ENCODE data around the gene FBXL16.
A peak's percentile ranks its signal among the peaks of the same experiment; 100 is the strongest.

FBXL16 gene

DNA sequence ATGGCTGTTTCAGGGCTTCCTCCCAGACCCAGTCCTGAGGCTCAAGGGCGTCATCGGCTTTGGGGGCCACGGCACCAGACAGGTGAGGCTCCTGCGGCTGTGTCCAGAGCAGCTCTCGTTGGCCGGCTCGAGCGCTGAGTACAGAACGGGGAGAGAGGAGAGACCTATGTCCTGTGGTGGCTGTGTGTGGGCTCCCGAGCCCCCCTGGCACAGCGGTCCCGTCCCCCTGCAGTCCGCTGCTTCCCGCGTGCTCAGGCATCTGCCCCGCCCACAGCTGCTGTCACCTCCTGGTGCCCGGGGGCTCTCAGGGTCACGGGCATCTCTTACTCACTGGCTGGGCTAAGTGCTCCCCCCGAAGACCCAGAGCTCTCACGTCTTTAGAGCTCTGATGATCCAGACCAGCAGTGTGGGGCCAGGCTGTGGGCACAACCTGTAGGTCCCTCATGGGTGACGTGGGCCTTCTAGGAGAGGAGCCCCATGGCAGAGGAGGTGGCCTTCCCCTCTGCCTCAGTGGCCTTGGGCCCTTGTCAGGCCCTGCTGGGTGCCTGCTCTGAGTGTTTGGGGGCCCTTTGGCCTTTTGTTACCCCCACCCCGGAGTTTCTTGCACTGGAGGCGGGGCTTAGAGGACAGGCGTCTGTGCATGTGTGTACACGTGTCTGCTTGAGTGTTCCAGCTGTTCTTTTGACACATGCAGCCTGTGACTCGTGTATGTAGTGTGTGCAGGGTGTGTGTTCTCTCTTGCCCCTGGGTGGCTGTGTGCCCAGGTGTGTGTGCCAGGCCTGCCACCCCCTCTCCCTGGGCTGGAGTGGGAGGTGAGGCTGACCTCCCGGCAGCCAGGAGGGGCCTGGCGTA, 52.9 kb downstream of the FBXL16 start:
- Histone ChIP-seq H3K79me2 (ENCODE audit: control insufficient read depth, insufficient read depth, low read length, unreplicated experiment) (peaks cover 3% of the 10 kb centered on the region), H3K4me3 (ENCODE audit: low read depth, low read length) (no peak overlapping the region), H3K27me3 (ENCODE audit: insufficient read depth, low read length) (no peaks in the 10 kb centered on the region), H3K4me1 (ENCODE audit: control insufficient read depth, insufficient read depth, low read length, unreplicated experiment) (peaks cover 7% of the 10 kb centered on the region), H2AFZ (ENCODE audit: low read length, unreplicated experiment) (no peak overlapping the region), H3K36me3 (ENCODE audit: insufficient read depth, low read length) (no peaks in the 10 kb centered on the region), H3K27ac (ENCODE audit: low read depth, low read length) (no peak overlapping the region)

DNA sequence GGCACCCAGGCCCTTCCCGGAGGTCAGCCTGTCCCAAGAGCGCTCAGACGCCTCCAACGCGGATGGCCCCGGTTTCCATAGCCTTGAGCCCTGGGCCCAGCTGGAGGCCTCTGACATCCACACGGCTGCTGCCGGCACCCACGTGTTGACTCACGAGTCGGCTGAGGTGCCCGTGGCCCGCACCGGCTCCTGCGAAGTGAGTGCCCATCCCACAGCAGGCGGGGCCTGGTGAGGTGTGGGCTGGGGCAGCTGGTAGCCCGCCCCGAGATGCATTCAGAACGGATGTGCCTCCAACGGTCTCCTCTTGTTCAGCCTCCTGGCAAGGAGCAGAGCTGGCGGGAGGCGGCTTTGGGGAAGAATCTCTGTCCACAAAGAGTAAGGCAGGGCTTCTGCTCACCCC, 53.8 kb downstream of the FBXL16 start:
- Histone ChIP-seq H3K36me3 (ENCODE audit: insufficient read depth, low read length) (no peaks in the 10 kb centered on the region), H3K27me3 (ENCODE audit: insufficient read depth, low read length) (no peaks in the 10 kb centered on the region), H3K27ac (ENCODE audit: low read depth, low read length) (no peak overlapping the region), H3K4me1 (ENCODE audit: control insufficient read depth, insufficient read depth, low read length, unreplicated experiment) (peaks cover 10% of the 10 kb centered on the region), H2AFZ (ENCODE audit: low read length, unreplicated experiment) (no peak overlapping the region), H3K79me2 (ENCODE audit: control insufficient read depth, insufficient read depth, low read length, unreplicated experiment) (peaks cover 3% of the 10 kb centered on the region), H3K4me3 (ENCODE audit: low read depth, low read length) (no peak overlapping the region)

DNA sequence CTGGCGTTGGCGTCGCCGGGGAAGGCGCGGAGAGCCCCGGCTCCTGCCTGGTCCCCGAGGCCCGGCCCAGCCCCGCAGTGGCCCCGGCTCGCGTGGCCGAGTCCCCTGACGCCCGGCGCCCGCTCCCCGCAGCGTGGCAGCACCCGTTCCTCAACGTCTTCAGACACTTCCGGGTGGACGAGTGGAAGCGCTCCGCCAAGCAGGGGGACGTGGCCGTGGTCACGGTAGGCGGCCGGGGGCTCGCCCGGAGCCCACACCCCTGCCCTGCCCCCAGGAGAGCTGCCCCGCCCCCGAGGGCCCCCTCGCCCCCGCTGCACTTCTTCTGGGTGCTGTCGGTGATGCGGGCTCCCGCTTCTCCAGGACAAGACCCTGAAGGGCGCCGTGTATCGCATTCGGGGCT, 56.0 kb downstream of the FBXL16 start:
- Histone ChIP-seq H3K4me3 (ENCODE audit: low read depth, low read length) (peak overlapping the region; percentile 96), H3K27ac (ENCODE audit: low read depth, low read length) (peak overlapping the region; percentile 81), H3K27me3 (ENCODE audit: insufficient read depth, low read length) (no peaks in the 10 kb centered on the region), H3K79me2 (ENCODE audit: control insufficient read depth, insufficient read depth, low read length, unreplicated experiment) (peaks cover 5% of the 10 kb centered on the region), H2AFZ (ENCODE audit: low read length, unreplicated experiment) (peak overlapping the region; percentile 32), H3K4me1 (ENCODE audit: control insufficient read depth, insufficient read depth, low read length, unreplicated experiment) (peaks cover 21% of the 10 kb centered on the region), H3K36me3 (ENCODE audit: insufficient read depth, low read length) (no peaks in the 10 kb centered on the region)

- peaks cover 21% of the 10 kb centered on the region for H3K4me1 ChIP-seq (ENCODE audit: control insufficient read depth, insufficient read depth, low read length, unreplicated experiment)
- peak within 1 kb of the TSS; percentile 81 for H3K27ac ChIP-seq (ENCODE audit: low read depth, low read length)
- H3K79me2 ChIP-seq (ENCODE audit: control insufficient read depth, insufficient read depth, low read length, unreplicated experiment) = peaks cover 5% of the 10 kb centered on the region
- peak within 1 kb of the TSS; percentile 96 for H3K4me3 ChIP-seq (ENCODE audit: low read depth, low read length)
- H2AFZ ChIP-seq (ENCODE audit: low read length, unreplicated experiment) = peak within 1 kb of the TSS; percentile 71
- H3K27me3 ChIP-seq (ENCODE audit: insufficient read depth, low read length) = no peaks in the 10 kb centered on the region
- no peaks in the 10 kb centered on the region for H3K36me3 ChIP-seq (ENCODE audit: insufficient read depth, low read length)
Measured at GRCh38 chr16:648781-649589, 56.6 kb downstream of the FBXL16 start, which contains the start of gene WDR90. TSS of gene WDR90 (plus strand) at chr16:649365. CDS start at chr16:649417, 52 bp downstream.

- Histone ChIP-seq H3K4me3 (ENCODE audit: low read depth, low read length) (peak overlapping the region; percentile 96), H3K4me1 (ENCODE audit: control insufficient read depth, insufficient read depth, low read length, unreplicated experiment) (peaks cover 21% of the 10 kb centered on the region), H3K27me3 (ENCODE audit: insufficient read depth, low read length) (no peaks in the 10 kb centered on the region), H3K27ac (ENCODE audit: low read depth, low read length) (peak overlapping the region; percentile 81), H3K79me2 (ENCODE audit: control insufficient read depth, insufficient read depth, low read length, unreplicated experiment) (peaks cover 6% of the 10 kb centered on the region), H3K36me3 (ENCODE audit: insufficient read depth, low read length) (no peaks in the 10 kb centered on the region), H2AFZ (ENCODE audit: low read length, unreplicated experiment) (peak overlapping the region; percentile 71)
Measured at GRCh38 chr16:648071-648780, 57.4 kb downstream of the FBXL16 start.

DNA sequence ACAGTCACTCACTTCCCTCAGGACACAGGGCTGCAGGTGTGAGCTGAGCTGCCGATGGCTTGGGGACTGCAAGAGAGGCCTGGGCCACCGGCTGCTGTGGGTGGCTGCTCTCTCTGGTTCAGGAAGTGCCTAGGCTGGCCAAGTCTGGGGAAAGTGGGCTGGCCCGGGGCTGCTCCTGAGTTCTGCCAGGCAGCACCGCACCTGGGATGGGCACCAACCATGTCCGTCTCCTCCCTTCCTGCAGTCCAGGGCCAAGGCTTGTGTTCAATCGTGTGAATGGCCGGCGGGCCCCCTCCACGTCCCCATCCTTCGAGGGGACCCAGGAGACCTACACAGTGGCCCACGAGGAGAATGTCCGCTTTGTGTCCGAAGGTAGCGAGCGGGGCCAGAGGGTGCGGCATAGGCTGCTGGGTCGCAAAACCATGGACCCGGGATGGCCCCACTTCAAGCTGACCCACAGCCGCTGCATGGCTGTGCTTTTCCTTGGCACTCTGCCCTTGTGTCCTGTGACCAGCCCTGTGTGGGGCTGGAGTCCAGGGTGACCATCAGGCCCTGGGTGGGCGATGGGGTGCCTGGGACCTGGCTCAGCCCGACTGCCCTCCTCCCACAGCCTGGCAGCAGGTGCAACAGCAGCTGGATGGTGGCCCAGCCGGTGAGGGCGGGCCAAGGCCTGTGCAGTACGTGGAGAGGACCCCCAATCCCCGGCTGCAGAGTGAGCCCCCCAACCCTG, 58.3 kb downstream of the FBXL16 start:
- Histone ChIP-seq H3K27me3 (ENCODE audit: insufficient read depth, low read length) (no peaks in the 10 kb centered on the region), H3K36me3 (ENCODE audit: insufficient read depth, low read length) (no peaks in the 10 kb centered on the region), H3K4me3 (ENCODE audit: low read depth, low read length) (no peak overlapping the region; the same call in 1 of the 2 replicates), H3K27ac (ENCODE audit: low read depth, low read length) (no peak overlapping the region), H3K4me1 (ENCODE audit: control insufficient read depth, insufficient read depth, low read length, unreplicated experiment) (peaks cover 21% of the 10 kb centered on the region), H3K79me2 (ENCODE audit: control insufficient read depth, insufficient read depth, low read length, unreplicated experiment) (peaks cover 13% of the 10 kb centered on the region), H2AFZ (ENCODE audit: low read length, unreplicated experiment) (no peak overlapping the region)

GRCh38 chr16:646679-647172, 58.9 kb downstream of the FBXL16 start:
- peaks cover 14% of the 10 kb centered on the region for H3K79me2 ChIP-seq (ENCODE audit: control insufficient read depth, insufficient read depth, low read length, unreplicated experiment)
- no peak overlapping the region for H3K4me3 ChIP-seq (ENCODE audit: low read depth, low read length)
- H3K27me3 ChIP-seq (ENCODE audit: insufficient read depth, low read length) = no peaks in the 10 kb centered on the region
- H3K4me1 ChIP-seq (ENCODE audit: control insufficient read depth, insufficient read depth, low read length, unreplicated experiment) = peaks cover 21% of the 10 kb centered on the region
- no peak overlapping the region for H3K27ac ChIP-seq (ENCODE audit: low read depth, low read length)
- no peak overlapping the region for H2AFZ ChIP-seq (ENCODE audit: low read length, unreplicated experiment)
- H3K36me3 ChIP-seq (ENCODE audit: insufficient read depth, low read length) = no peaks in the 10 kb centered on the region

GRCh38 chr16:645852-646678, 59.5 kb downstream of the FBXL16 start:
- Histone ChIP-seq H3K79me2 (ENCODE audit: control insufficient read depth, insufficient read depth, low read length, unreplicated experiment) (peaks cover 14% of the 10 kb centered on the region), H3K27ac (ENCODE audit: low read depth, low read length) (no peak overlapping the region), H3K4me1 (ENCODE audit: control insufficient read depth, insufficient read depth, low read length, unreplicated experiment) (peaks cover 21% of the 10 kb centered on the region), H3K36me3 (ENCODE audit: insufficient read depth, low read length) (no peaks in the 10 kb centered on the region), H2AFZ (ENCODE audit: low read length, unreplicated experiment) (no peak overlapping the region), H3K27me3 (ENCODE audit: insufficient read depth, low read length) (no peaks in the 10 kb centered on the region), H3K4me3 (ENCODE audit: low read depth, low read length) (no peak overlapping the region)

DNA sequence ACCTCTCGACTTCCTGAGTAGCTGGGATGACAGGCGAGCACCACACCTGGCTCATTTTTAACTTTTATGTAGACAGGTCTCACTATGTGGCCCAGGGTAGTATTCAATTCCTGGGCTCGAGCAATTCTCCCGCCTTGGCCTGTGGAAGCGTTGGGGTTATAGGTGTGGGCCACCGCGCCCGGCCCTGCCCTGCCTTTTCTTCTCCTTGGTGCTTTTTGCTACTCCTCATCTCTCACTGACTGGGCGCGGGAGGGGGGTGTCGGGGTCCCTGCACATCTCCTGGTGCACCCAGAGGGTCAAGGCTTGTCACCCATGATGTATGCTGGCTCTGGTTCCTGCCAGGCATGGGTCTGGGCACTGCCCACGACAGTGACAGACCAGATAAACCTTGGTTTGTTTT, 61.0 kb downstream of the FBXL16 start:
- H3K36me3 ChIP-seq (ENCODE audit: insufficient read depth, low read length) = no peaks in the 10 kb centered on the region
- no peaks in the 10 kb centered on the region for H3K27me3 ChIP-seq (ENCODE audit: insufficient read depth, low read length)
- peaks cover 17% of the 10 kb centered on the region for H3K4me1 ChIP-seq (ENCODE audit: control insufficient read depth, insufficient read depth, low read length, unreplicated experiment)
- H2AFZ ChIP-seq (ENCODE audit: low read length, unreplicated experiment) = no peak overlapping the region
- H3K27ac ChIP-seq (ENCODE audit: low read depth, low read length) = no peak overlapping the region
- H3K79me2 ChIP-seq (ENCODE audit: control insufficient read depth, insufficient read depth, low read length, unreplicated experiment) = peaks cover 12% of the 10 kb centered on the region
- H3K4me3 ChIP-seq (ENCODE audit: low read depth, low read length) = no peak overlapping the region
